Measurements from ENCODE around the gene BUD23. TPM values are rescaled to one million over a fixed set of nuclear protein-coding genes. Genes with fewer than 3 reads are reported as not detected.

Gene BUD23
- total and polyA plus RNA-seq, 2 donors (not counting 3 experiments of a cell fraction or from before 2014, with no cell fraction given), result 62.1 to 64.6 TPM

DNA sequence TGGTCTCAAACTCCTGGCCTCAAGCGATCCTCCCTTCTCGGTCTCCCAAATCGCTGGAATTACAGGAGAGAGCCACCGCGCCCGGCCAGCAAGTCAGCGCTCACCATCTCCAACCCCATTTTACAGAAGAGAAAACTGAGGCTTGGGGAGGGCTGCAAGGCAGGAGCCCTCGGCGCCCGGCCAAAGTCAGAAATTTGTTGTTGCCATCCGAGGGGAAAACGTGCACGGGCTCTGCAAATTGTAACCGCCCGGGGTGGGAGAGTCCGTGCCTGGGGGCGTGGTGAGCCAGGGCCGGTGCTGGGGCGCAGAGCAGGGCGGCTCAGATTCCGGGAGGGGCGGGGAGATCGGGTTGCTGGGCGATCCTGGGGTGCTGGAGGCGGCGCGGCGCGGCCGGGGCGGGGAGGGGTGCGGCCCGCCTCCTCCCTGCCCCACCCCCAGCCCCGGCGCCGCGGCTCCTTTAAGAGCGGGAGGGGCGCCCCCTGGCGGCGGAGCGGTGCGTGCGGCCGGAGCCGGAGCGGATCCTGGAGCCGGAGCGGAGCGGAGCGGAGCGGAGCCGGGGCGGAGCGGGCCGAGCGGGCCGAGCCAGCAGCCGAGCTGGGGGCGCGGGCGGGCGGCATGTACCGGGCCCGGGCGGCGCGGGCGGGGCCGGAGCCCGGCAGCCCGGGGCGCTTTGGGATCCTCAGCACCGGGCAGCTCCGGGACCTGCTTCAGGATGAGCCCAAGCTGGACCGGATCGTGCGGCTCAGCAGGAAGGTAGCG, 15.9 kb upstream of the BUD23 start, which contains the start of gene VPS37D:
TSS of gene VPS37D (plus strand) at position 488 of the 759 bp plus-strand sequence. CDS start at position 616, 128 bp downstream.
- H4K20me1 ChIP-seq (replicated peaks; ENCODE audit: control insufficient read depth, extremely low read depth, insufficient read depth, low read length), result no peaks in the 10 kb centered on the region
- DNase-seq (ENCODE audit: low read depth, low spot score) (peak; percentile 74), FAIRE-seq (peak; percentile 73)
- no TSS peak for BruUV-seq (replicated peaks)
- no peaks in the 10 kb centered on the region for H3K36me3 ChIP-seq (ENCODE audit: control insufficient read depth in 2 of 2, extremely low read depth in 1 of 2, insufficient read depth in 2 of 2, low read length in 2 of 2)
- ChIA-PET CTCF (interaction anchor here (0.7 to 4.8 kb wide), 18 partner anchors 9 to 183 kb away, joined by 3 to 57 read pairs (median 4); no protein-coding TSS in a partner anchor), POLR2A (no interaction called here)
- peak within 1 kb of the TSS; percentile 35 to 67 (median 56) for H3K4me3 ChIP-seq (replicated peaks in 1 of 3; ENCODE audit: insufficient read depth in 1 of 3, low read depth in 1 of 3, low read length in 3 of 3)
- intact Hi-C loops (cut with micrococcal nuclease) (loop anchor here (1.0 to 5.0 kb wide), 3 partner anchors 40 to 60 kb away; no protein-coding TSS in a partner anchor), dilution Hi-C loops (cut with MboI; ENCODE audit: extremely low pct_ligation_motif_present, low sequenced_read_pairs) (no loop called here)
- H3K4me1 ChIP-seq (ENCODE audit: control insufficient read depth, extremely low read depth, insufficient read depth, low read length), result peaks cover 3% of the 10 kb centered on the region
- TF ChIP-seq FOS (IDR thresholded peaks at IDR 0.05; ENCODE audit: borderline replicate concordance, insufficient read depth, low read length) (no peak), MYC (IDR thresholded peaks at IDR 0.05; ENCODE audit: low read depth, low read length) (no peak), EZH2 (IDR thresholded peaks at IDR 0.05; ENCODE audit: borderline replicate concordance, low read depth, low read length, severe bottlenecking) (no peak), POLR2AphosphoS5 (IDR thresholded peaks at IDR 0.05; ENCODE audit: insufficient read depth, low read depth, low read length) (peak; percentile 54)
- TF ChIP-seq, protein P1, sequence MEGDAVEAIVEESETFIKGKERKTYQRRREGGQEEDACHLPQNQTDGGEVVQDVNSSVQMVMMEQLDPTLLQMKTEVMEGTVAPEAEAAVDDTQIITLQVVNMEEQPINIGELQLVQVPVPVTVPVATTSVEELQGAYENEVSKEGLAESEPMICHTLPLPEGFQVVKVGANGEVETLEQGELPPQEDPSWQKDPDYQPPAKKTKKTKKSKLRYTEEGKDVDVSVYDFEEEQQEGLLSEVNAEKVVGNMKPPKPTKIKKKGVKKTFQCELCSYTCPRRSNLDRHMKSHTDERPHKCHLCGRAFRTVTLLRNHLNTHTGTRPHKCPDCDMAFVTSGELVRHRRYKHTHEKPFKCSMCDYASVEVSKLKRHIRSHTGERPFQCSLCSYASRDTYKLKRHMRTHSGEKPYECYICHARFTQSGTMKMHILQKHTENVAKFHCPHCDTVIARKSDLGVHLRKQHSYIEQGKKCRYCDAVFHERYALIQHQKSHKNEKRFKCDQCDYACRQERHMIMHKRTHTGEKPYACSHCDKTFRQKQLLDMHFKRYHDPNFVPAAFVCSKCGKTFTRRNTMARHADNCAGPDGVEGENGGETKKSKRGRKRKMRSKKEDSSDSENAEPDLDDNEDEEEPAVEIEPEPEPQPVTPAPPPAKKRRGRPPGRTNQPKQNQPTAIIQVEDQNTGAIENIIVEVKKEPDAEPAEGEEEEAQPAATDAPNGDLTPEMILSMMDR (IDR thresholded peaks at IDR 0.05; ENCODE audit: extremely low read depth in 1 of 2, insufficient read depth in 1 of 2, low read depth in 1 of 2, low read length in 2 of 2), result peak; percentile 79 to 80
- TF ChIP-seq, protein P2, sequence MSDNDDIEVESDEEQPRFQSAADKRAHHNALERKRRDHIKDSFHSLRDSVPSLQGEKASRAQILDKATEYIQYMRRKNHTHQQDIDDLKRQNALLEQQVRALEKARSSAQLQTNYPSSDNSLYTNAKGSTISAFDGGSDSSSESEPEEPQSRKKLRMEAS (IDR thresholded peaks at IDR 0.05; ENCODE audit: insufficient read depth, insufficient read length), result no peak
- H3K9me3 ChIP-seq (replicated peaks; ENCODE audit: control insufficient read depth, insufficient read depth, low read length), result no peaks in the 10 kb centered on the region
- no peaks in the 10 kb centered on the region for H3K9me1 ChIP-seq (replicated peaks; ENCODE audit: control insufficient read depth, extremely low read depth, insufficient read depth, low read length)
- no peaks in the 10 kb centered on the region for H3K79me2 ChIP-seq (ENCODE audit: control insufficient read depth, insufficient read depth, low read length)
- peak within 1 kb of the TSS; percentile 55 for H3K9ac ChIP-seq (replicated peaks; ENCODE audit: extremely low read depth, insufficient read depth, low read length)
- peaks cover 0 to 3% of the 10 kb centered on the region in 2 experiments for H3K27me3 ChIP-seq (ENCODE audit: control insufficient read depth in 2 of 2, insufficient read depth in 2 of 2, low read length in 2 of 2)
- H3K4me2 ChIP-seq (ENCODE audit: insufficient read depth, low read length), result peak within 1 kb of the TSS; percentile 49
- no peak within 1 kb of the TSS for H3K27ac ChIP-seq (ENCODE audit: insufficient read depth, low read depth, low read length)
- peak within 1 kb of the TSS; percentile 84 for H2AFZ ChIP-seq (ENCODE audit: low read depth, low read length)

All from endothelial cell of umbilical vein (primary cell).